ENCODE data around the gene PFKFB1.

- TF ChIP-seq ZNF274 (IDR thresholded peaks at IDR 0.05; ENCODE audit: low read depth, low read length), result no peak
- TF ChIP-seq YY1 (IDR thresholded peaks at IDR 0.05; ENCODE audit: insufficient read depth, insufficient read length), result no peak
- no peak for TF ChIP-seq SUZ12 (IDR thresholded peaks at IDR 0.05; ENCODE audit: extremely low read depth, insufficient read depth, insufficient read length)
Measured at GRCh38 chrX:55028040-55028439, 34.1 kb upstream of the PFKFB1 start.

Measured in NT2/D1 (cell line).